ENCODE measurements around the gene CPNE9.

GRCh38 chr3:9768141-9768775 lies 64.6 kb downstream of the CPNE9 start:
- TF ChIP-seq CTCF (IDR thresholded peaks at IDR 0.05; ENCODE audit: low read length) (no peak), EZH2 (IDR thresholded peaks at IDR 0.05; ENCODE audit: borderline replicate concordance, low read length) (no peak)
